ENCODE data around the gene SCN1A. TPM values are rescaled to one million over a fixed set of nuclear protein-coding genes. Genes with fewer than 3 reads are reported as not detected.

SCN1A gene
- total RNA-seq, 1 donor from 2014 or later = 8.6 TPM

Other genes starting within 250 kb of the SCN1A start
- 33.0 and 38.4 TPM in 2 replicates for gene TTC21B, start 174.2 kb downstream of the SCN1A start, total RNA-seq
- 0.86 and 1.3 TPM in 2 replicates for gene SCN9A, start 247.9 kb upstream of the SCN1A start, total RNA-seq